NCI-H2081 (cell line): ENCODE measurements around the gene ABHD8.

Source experiments
- DNase-seq, 2 experiments: peaks; one replicate each; lab custom pipeline; 2025; lab: John Stamatoyannopoulos, UW

ABHD8 gene

DNA sequence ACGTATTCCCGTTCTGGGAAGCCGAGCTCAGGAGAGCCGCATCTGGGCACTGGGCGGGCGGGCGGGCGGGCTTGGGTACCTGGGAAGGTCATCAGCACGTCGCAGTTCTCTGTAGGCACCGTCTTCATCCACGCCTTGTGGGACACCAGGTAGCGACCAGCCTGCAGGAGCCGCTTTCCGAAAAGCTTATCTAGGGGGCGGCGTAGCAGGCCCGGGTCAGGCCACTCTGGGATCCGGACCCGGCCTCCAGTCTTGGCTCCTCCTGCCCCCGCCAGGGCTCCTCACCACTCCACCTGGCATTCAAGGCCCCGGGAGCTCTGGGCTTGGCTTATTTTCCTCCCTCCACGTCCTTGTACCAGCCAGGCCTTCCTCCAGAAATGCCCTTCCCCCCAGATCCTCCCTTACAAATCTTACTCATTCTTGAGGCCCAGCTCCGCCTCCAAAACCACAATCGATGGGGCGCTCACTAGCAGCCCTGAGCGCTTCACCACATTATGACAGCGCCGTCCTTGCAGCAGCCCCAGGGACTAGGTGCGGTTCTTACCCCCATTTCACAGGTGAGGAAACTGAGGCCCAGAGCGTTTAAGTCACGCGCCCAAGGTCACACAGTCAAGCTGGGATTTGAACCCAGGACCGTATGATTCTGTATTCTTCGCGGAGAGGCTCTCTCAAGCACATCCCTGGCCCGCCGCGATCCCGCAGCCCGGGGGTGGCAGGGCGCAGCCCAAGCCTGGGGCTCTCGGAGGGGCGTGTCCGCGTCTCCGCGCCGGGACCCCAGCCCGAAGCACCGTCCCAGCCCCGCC is 30.6 kb upstream of the ABHD8 start:
- DNase-seq = no peak

- DNase-seq = peak; percentile 55 to 68
Measured at GRCh38 chr19:17332677-17333581, 29.7 kb upstream of the ABHD8 start.

GRCh38 chr19:17332360-17332676 is 29.1 kb upstream of the ABHD8 start:
- no peak for DNase-seq

DNA sequence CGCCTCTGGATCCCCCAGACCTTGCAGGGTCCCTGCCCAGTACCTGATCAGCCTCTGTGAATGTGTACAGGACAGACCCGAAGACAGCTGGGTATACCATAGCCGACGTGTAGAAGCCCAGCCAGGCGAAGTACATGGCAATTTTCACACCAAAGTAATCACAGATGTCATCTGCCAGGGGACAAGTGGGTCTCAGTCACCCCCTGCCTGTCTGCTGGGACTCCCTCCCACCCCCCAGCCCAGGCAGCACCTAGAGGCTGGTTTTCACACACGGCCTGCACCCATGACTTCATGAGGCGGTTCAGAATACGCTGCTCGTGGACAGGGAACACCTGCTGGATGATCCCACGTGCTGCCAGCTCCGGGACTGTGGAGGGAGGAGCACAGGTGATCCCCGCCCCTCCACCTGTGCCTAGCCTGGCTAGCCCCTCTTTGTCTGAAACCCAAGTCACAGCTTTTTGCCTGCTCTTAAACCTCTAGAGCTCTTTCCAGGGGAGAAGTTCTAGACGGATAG is 27.9 kb upstream of the ABHD8 start:
- DNase-seq = no peak

DNA sequence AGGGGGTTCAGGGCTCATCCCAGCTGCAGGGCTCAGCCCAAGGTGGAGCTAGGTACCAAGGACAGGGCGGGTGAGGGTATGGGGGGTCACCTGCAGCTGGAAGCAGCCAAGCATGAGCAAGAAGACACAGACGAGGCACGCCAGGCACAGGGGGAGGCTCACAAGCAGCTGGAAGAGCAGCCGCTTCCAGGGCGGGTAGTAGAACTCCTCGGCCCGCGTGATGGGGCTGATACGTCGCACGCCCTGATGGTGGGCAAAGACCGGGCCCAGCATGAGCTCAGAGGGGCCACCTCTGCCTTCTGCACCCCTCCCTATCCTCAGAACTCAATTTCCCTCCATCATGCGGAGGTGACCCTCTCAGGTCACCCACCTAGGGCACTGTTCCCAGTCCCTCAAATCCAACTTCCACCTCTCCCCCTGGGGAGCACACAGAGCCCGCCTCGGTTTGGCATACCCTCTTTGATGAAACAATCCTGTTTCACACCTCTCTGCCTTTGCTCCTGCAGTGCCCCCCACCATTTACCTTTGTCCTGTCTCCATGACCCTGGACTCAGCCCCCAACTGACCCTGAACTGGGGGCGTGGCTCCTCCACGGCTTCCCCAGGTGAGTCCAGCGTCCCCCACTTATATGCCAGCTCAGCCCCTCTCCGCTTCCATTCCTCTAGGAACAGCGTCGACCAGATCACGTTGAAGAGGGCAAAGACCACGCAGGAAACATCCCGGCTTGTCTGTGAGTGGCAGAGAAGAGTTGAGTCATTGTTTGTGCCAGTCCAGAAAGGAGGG is 27.2 kb upstream of the ABHD8 start:
- no peak for DNase-seq

- no peak for DNase-seq
Measured at GRCh38 chr19:17329366-17330261, 26.4 kb upstream of the ABHD8 start.

- DNase-seq = no peak
Measured at GRCh38 chr19:17328517-17329365, 25.5 kb upstream of the ABHD8 start.

- DNase-seq = no peak
Measured at GRCh38 chr19:17327654-17328516, 24.7 kb upstream of the ABHD8 start.

GRCh38 chr19:17327068-17327653 is 23.9 kb upstream of the ABHD8 start:
- DNase-seq = no peak

DNA sequence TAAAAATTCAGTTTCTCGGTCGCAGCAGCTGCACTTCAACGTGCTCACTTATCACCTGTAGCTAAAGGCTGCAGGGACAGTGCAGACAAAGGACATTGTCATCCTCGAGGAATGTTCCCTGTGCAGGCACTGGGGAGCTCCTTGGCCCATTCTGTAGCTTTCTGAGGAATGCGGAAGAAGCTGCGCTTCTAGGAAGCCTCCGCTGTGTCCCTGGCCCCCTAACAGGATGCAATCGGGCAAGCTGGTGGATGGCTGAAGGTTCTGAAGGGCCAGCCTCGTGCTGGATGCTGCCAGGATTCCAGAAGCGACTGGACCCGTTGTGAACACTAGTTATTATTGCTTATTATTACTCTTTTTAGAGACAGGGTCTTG is 23.4 kb upstream of the ABHD8 start:
- DNase-seq = no peak

DNA sequence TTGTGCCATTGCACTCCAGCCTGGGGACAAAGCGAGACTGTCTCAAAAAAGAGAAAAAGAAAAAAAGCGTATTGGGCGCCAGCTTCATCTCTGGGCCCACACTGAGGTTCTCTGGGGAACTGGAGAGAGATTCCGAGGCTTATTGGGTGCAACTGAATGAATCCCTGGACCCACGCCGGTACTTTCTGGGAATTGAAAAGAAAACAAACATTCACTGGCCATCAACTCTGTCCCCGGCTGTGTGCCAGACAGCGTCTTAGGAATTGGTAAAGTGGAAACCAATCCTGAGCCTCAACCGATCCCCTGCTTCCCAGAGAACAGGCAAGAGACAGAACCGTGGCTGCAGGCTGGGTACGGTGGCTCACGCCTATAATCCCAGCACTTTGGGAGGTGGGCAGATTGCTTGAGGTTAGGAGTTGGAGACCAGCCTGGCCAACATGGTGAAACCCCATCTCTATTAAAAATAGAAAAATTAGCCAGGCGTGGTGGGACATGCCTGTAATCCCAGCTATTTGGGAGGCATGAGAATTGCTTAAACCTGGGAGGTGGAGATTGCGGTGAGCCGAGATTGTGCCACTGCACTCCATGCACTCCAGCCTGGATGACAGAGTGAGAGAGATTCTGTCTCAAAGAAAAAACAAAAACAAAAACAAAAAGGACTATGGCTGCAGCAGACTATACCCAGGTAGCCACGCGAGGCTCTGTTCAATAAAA is 22.8 kb upstream of the ABHD8 start:
- DNase-seq = no peak

- DNase-seq = no peak
Measured at GRCh38 chr19:17325133-17325532, 21.9 kb upstream of the ABHD8 start.

DNA sequence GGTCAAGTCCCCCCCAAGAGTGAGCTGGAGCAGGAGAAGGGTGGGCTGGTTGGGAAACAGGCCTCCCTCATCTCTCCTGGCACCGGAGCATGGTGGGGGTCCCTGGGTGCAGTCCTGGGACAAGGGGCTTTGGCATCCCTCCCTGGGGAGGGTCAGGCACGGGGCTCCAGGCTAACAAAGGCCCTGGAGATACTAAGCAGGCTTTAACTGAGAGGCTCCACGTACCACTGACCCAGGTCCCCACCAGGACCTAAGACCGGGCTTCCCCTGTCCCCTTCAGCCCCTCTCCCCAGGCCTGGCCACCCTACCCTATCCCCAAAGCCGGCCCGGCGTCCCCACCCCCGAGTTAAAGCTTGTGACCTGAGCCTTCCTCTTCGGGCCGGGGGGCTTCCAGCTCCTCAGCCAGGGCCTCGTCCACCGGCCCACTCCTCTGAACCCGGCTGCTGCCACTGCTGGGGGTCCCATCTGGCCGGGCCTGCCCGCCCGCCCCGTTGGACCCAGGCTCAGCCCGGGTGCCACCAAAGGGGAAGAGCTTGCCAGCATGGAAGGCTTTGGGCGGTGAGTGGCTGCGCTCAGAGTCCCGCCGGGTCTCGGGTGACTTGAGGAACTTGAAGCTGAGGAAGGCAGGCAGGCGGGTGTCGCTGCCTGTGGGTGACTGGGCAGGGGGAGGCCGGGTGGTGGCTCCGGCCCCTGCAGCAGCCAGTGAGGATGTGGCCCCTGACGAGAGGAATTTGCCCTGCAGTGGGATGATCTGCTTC is 21.3 kb upstream of the ABHD8 start:
- DNase-seq = no peak

DNA sequence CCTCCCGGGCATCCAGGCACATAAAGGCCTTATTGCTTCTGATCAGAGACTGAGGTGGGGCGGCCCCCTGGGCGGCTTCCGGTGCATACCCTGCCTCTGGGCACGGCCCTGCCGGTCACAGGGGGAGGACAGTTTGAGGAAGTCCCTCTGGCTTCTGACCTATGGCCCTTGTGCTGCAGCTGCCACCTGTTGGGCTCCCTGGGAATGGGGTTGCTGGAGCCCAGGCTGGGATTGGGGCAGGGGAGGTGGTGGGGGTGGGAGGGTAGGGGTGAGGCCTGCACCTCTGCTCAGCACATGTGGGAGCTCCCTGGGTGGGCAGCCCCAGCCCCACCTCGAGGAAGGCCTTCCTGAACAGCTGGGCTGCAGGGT is 20.7 kb upstream of the ABHD8 start:
- DNase-seq = no peak

GRCh38 chr19:17323300-17323963 is 20.2 kb upstream of the ABHD8 start:
- DNase-seq = no peak

- DNase-seq = no peak
Measured at GRCh38 chr19:17322854-17323253, 19.6 kb upstream of the ABHD8 start.
